ENCODE results near the gene CCDC171. TPM values are rescaled to one million over a fixed set of nuclear protein-coding genes. Genes with fewer than 3 reads are reported as not detected.
A peak's percentile ranks its signal among the peaks of the same experiment; 100 is the strongest.
"Not testable (repeated sequence)": the region's sequence is repeated elsewhere in the genome, so short reads cannot be mapped to it uniquely, and the experiment has no call there.

The CCDC171 gene
- total and polyA plus RNA-seq, 5 donors = 0.61 to 3.4 (median 2.6) TPM

DNA sequence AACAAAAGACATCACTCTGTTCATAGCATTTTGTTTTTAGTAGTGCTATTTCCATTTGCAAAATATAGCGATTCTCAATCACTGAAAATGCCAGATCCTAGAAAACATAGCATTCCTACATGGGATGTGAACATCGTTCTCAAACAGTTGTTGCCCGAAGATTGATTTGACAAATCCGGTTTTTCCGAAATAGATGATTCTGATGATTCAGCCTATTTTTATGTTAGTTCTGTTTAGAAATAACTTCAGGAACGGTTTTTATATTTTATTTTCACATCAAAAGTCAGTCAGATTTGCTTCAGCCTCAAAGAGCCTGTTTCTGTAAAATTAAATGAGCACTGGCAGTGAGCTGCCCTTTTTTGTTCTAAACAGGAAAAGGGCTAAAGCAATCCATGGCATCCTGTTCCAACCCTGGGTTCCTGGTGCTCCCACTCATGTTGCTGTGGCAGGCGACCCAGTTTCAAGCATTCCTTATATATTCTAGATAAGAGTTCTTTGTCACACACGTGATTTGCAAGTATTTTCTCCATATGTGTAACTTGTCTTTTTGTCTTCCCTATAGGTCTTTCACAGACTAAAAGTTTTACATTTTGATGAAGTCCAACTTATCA lies 27.9 kb upstream of the CCDC171 start:
- no peaks in the 10 kb centered on the region for H3K27me3 ChIP-seq (ENCODE audit: control insufficient read depth, insufficient read depth)
- no peak overlapping the region for H3K27ac ChIP-seq (ENCODE audit: low read length)
- DNase-seq (no peak), ATAC-seq (no peak)
- intact Hi-C loops (cut with DNase I) = no loop called here
- no peaks in the 10 kb centered on the region for H3K4me1 ChIP-seq (ENCODE audit: control insufficient read depth, insufficient read depth, low read length)
- WGBS = 62% methylated on average over 8 of the region's 8 CpGs
- no peaks in the 10 kb centered on the region for H3K9me3 ChIP-seq (ENCODE audit: control insufficient read depth, low read length)
- H3K4me3 ChIP-seq (ENCODE audit: low read length) = no peak overlapping the region

DNA sequence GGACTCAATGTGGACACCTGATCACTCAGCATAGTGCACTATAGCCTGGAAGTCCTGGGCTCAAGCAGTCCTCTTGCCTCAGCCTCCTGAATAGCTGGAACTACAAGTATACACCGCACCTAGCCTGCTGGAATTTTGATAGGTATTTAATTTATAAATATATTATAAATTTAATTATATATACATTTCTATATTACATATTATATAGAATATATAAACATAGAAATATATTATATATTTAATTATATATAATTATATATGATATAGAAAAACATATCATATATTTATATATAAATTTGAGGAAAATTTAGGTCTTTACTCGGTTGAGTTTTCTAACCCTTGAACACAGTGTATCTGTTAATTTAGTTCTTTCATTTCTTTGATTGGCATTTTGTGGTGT lies 26.9 kb upstream of the CCDC171 start:
- Histone ChIP-seq H3K27me3 (ENCODE audit: control insufficient read depth, insufficient read depth) (no peaks in the 10 kb centered on the region), H3K27ac (ENCODE audit: low read length) (no peak overlapping the region), H3K9me3 (ENCODE audit: control insufficient read depth, low read length) (no peaks in the 10 kb centered on the region), H3K4me3 (ENCODE audit: low read length) (no peak overlapping the region), H3K4me1 (ENCODE audit: control insufficient read depth, insufficient read depth, low read length) (no peaks in the 10 kb centered on the region)
- intact Hi-C loops (cut with DNase I) = no loop called here
- 96% methylated on average over 2 of the region's 2 CpGs for WGBS
- ATAC-seq (no peak), DNase-seq (no peak)

DNA sequence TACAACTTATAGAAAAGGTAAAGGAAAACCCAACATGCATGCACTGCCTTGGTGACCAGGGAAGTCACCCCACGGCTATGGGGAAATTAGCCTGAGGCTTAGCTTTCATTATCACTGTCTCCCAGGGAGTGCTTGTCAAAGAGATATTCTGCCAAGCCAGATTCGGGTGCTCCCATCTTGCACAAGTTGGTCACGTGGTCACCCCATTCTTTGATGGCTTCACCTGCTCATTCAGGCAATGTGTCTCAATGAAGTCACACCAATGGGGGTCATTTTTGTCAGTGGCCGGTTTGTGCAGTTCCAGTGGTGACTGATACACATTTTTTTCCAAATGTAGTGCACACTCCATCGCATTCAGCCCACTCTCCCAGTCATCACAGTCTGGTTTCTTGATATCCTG lies 25.8 kb upstream of the CCDC171 start:
- DNase-seq; H3K9me3 ChIP-seq (ENCODE audit: control insufficient read depth, low read length); H3K27ac ChIP-seq (ENCODE audit: low read length); H3K4me3 ChIP-seq (ENCODE audit: low read length); H3K27me3 ChIP-seq (ENCODE audit: control insufficient read depth, insufficient read depth); intact Hi-C loops (cut with DNase I); H3K4me1 ChIP-seq (ENCODE audit: control insufficient read depth, insufficient read depth, low read length); ATAC-seq: not testable (repeated sequence)
- 93% methylated on average over 5 of the region's 5 CpGs for WGBS

DNA sequence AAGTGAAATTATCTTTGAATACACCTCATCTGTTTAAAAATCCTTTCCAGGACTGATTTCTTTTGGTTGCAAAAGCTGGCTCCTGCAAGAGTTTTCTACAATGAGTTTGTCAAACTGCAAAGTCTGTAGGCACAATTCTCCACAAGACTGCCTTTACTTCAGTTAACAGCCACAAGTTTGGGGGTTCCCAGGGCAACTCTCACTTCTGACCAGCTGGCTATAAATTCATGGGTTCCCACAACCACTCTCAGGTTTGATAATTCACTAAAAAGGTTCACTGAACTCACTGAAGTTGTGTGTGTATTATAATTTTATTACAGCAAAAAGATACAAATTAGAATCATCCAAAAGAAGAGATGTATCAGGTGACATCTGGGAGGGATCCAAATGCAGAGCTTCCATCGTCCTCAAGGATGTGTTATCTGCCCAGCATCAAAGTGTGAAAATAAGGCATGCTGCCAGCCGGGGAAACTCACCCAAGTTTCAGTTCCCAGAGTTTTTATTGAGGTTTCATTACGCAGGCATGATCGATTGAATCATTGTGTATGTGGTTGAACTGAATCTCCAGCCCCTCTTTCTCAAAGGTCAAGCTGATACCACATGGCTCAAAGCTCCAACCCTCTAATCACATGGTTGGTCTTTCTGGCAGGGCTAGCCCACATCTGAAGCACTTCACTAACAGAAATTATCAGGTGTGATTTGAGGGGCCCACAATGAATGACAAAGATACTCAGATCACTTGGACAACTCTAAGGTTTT lies 23.1 kb upstream of the CCDC171 start:
- Histone ChIP-seq H3K4me3 (ENCODE audit: low read length) (no peak overlapping the region), H3K9me3 (ENCODE audit: control insufficient read depth, low read length) (no peaks in the 10 kb centered on the region), H3K27ac (ENCODE audit: low read length) (no peak overlapping the region), H3K4me1 (ENCODE audit: control insufficient read depth, insufficient read depth, low read length) (no peaks in the 10 kb centered on the region), H3K27me3 (ENCODE audit: control insufficient read depth, insufficient read depth) (no peaks in the 10 kb centered on the region)
- ATAC-seq = no peak
- intact Hi-C loops (cut with DNase I) = no loop called here
- 59% methylated on average over 4 of the region's 4 CpGs for WGBS
- no peak for DNase-seq

DNA sequence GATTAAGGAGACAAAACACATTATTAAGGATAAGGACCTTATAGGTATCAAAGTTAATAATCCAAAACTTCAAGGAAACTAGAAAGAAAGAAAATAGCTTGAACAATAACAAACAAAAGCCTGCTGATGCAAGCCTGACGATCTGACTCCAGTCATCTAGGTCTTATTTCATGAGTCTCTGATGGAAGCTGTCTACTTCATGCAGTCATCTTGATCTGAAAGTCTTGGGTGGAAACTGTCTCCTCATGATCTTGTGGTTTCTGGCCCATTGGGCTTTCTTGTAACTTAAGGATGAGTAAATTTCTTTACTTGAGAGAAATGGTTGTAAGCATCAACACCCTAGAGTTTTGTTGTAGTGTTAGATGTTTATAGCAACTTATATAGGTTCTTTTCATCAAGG lies 21.5 kb upstream of the CCDC171 start:
- no peak overlapping the region for H3K4me3 ChIP-seq (ENCODE audit: low read length)
- intact Hi-C loops (cut with DNase I) = no loop called here
- no peak for ATAC-seq
- no peaks in the 10 kb centered on the region for H3K27me3 ChIP-seq (ENCODE audit: control insufficient read depth, insufficient read depth)
- H3K27ac ChIP-seq (ENCODE audit: low read length) = no peak overlapping the region
- no peaks in the 10 kb centered on the region for H3K4me1 ChIP-seq (ENCODE audit: control insufficient read depth, insufficient read depth, low read length)
- no peaks in the 10 kb centered on the region for H3K9me3 ChIP-seq (ENCODE audit: control insufficient read depth, low read length)
- 61% methylated on average over 1 of the region's 1 CpG for WGBS
- no peak for DNase-seq

DNA sequence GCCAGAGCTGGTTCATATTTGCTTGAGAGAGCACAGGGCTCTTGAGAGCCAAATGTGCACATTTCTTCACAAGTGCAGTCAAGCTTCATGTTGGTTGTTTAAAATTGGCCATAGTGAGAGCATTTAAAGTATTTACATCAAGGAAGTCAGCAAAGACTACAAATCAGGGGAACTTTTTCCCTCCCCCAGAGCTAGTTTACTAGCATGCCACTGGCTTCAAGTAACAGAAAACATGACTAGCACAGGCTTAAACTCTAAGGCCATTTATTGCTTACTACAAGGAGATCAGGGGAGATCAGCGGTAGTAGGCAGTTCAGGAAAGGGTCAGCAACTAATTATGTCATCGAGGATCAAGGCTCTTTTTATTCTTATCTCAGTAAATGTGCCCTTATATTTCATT lies 11.0 kb upstream of the CCDC171 start:
- Histone ChIP-seq H3K4me3 (ENCODE audit: low read length) (no peak overlapping the region), H3K4me1 (ENCODE audit: control insufficient read depth, insufficient read depth, low read length) (no peaks in the 10 kb centered on the region), H3K27me3 (ENCODE audit: control insufficient read depth, insufficient read depth) (no peaks in the 10 kb centered on the region), H3K9me3 (ENCODE audit: control insufficient read depth, low read length) (no peaks in the 10 kb centered on the region), H3K27ac (ENCODE audit: low read length) (no peak overlapping the region)
- DNase-seq (no peak), ATAC-seq (no peak)
- 43% methylated on average over 2 of the region's 2 CpGs for WGBS
- intact Hi-C loops (cut with DNase I) = no loop called here

DNA sequence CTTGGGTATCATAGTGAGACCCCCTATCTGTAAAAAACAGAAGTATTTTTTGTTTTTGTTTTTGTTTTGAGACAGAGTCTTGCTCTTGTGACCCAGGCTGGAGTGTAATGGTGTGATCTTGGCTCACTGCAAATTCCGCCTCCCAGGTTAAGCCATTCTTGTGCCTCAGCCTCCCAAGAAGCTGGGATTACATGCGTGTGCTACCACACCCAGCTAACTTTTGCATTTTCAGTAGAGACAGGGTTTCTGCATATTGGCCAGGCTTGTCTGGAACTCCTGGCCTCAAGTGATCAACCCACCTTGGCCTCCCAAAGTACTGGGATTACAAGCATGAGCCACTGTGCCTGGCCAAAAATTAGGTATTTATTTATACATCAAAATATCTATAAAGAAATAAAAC lies 10.2 kb upstream of the CCDC171 start:
- H3K4me1 ChIP-seq (ENCODE audit: control insufficient read depth, insufficient read depth, low read length) = no peaks in the 10 kb centered on the region
- H3K9me3 ChIP-seq (ENCODE audit: control insufficient read depth, low read length) = no peaks in the 10 kb centered on the region
- 94% methylated on average over 2 of the region's 2 CpGs for WGBS
- no peak overlapping the region for H3K27ac ChIP-seq (ENCODE audit: low read length)
- H3K27me3 ChIP-seq (ENCODE audit: control insufficient read depth, insufficient read depth) = no peaks in the 10 kb centered on the region
- DNase-seq = no peak
- intact Hi-C loops (cut with DNase I) = no loop called here
- no peak for ATAC-seq
- no peak overlapping the region for H3K4me3 ChIP-seq (ENCODE audit: low read length)

DNA sequence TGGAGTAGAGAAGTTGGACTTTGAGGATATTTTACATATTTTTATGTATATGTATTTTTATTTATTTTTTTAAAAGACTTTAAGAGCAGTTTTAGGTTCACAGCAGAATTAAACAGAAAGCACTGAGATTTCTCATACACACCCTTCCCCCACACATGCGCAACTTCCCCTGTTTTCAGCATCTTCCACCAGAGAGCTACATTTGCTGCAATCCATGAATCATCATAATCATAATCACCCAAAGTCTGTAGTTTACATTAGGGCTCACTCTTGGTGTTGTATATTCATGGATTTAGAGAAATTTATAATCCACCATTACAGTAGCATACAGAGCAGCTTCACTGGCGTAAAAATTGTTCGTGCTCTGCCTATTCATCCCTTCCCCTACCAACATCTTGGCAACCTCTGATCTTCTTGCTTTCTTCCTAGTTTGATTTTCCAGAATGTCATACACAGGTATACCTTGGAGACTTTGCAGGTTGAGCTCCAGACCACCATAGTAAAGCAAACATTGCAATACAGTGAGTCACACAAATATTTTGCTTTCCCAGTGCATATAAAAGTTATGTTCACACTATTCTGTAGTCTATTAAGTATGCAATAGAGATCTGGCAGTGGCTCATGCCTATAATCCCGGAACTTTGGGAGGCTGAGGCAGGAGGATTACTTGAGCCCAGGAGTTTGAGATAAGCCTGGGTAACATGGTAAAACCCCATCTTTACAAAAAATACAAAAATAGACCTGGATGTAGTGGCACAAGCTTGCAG lies 9.6 kb upstream of the CCDC171 start:
- ATAC-seq (no peak), DNase-seq (no peak)
- Histone ChIP-seq H3K4me3 (ENCODE audit: low read length) (no peak overlapping the region), H3K4me1 (ENCODE audit: control insufficient read depth, insufficient read depth, low read length) (no peaks in the 10 kb centered on the region), H3K9me3 (ENCODE audit: control insufficient read depth, low read length) (no peaks in the 10 kb centered on the region), H3K27ac (ENCODE audit: low read length) (no peak overlapping the region), H3K27me3 (ENCODE audit: control insufficient read depth, insufficient read depth) (no peaks in the 10 kb centered on the region)
- 89% methylated on average over 4 of the region's 4 CpGs for WGBS
- intact Hi-C loops (cut with DNase I) = no loop called here

DNA sequence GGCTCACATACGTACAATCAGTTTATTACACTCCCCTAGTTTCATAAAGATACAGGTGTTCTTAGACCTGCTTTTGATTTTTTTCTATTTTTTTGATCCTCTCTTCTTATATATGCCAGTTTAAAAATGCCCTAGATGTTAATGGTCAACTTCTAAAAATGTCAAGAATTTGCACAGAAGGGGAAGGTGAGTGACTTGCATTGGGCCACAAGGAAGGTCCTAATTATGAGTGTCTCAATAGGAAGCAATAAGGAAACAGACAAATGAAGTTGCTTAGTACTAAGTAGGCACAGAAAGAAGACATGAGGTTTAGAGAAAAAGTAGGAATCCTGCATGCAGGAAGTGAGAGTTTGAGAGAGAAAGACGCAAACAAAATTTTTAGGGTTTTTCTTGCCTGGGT lies 3.2 kb upstream of the CCDC171 start:
- 93% methylated on average over 2 of the region's 2 CpGs for WGBS
- no peak overlapping the region for H3K4me3 ChIP-seq (ENCODE audit: low read length)
- no peaks in the 10 kb centered on the region for H3K9me3 ChIP-seq (ENCODE audit: control insufficient read depth, low read length)
- intact Hi-C loops (cut with DNase I) = no loop called here
- no peak overlapping the region for H3K27ac ChIP-seq (ENCODE audit: low read length)
- no peaks in the 10 kb centered on the region for H3K4me1 ChIP-seq (ENCODE audit: control insufficient read depth, insufficient read depth, low read length)
- H3K27me3 ChIP-seq (ENCODE audit: control insufficient read depth, insufficient read depth) = no peaks in the 10 kb centered on the region
- DNase-seq (no peak), ATAC-seq (no peak)

DNA sequence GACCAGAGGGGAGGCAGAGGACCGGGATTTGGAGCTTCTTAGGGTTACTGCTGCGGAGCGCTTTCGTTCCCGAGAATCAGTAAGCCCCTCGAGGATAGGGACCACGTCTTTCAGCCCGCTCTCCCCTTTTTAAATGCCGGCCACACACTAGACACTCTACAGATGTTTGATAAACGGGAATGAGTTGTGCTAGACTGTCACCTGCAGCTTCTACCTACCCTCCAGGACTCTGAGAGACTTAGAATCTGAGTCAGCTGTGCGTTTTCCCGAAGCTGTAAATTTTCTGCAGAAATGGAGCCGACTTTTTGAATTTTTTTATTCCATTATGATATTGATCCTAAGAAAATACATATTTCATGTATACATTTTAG lies 670 bp downstream of the CCDC171 start:
- no peak for DNase-seq
- peak overlapping the region; percentile 77 for H3K4me3 ChIP-seq (ENCODE audit: low read length)
- H3K27me3 ChIP-seq (ENCODE audit: control insufficient read depth, insufficient read depth) = no peaks in the 10 kb centered on the region
- no peaks in the 10 kb centered on the region for H3K9me3 ChIP-seq (ENCODE audit: control insufficient read depth, low read length)
- intact Hi-C loops (cut with DNase I) = no loop called here
- WGBS = 1% methylated on average over 13 of the region's 13 CpGs
- ATAC-seq = no peak
- no peak overlapping the region for H3K27ac ChIP-seq (ENCODE audit: low read length)
- no peaks in the 10 kb centered on the region for H3K4me1 ChIP-seq (ENCODE audit: control insufficient read depth, insufficient read depth, low read length)

DNA sequence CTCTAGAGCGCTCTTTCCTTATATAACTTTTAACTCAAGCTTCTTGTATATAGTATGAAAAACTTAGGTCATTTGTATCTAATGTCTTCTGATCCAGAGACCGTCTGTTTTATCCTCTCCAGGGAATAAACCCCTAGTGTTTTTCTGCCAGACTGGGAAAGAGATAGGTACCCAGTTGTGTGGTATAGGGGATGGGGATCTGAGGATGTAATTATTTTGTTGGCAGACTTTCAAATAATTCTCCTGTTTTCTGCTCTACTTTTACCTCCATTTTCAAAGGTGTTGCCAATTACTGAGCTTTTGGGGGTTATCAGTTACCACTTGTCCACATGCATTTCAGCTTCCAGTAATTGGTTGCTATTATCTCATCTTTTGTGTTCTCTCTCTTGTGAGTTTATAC lies 17.9 kb downstream of the CCDC171 start:
- intact Hi-C loops (cut with DNase I) = no loop called here
- no peaks in the 10 kb centered on the region for H3K27me3 ChIP-seq (ENCODE audit: control insufficient read depth, insufficient read depth)
- WGBS = 81% methylated on average over 2 of the region's 2 CpGs
- H3K27ac ChIP-seq (ENCODE audit: low read length) = no peak overlapping the region
- no peaks in the 10 kb centered on the region for H3K9me3 ChIP-seq (ENCODE audit: control insufficient read depth, low read length)
- DNase-seq (no peak), ATAC-seq (no peak)
- H3K4me3 ChIP-seq (ENCODE audit: low read length) = no peak overlapping the region
- H3K4me1 ChIP-seq (ENCODE audit: control insufficient read depth, insufficient read depth, low read length) = no peaks in the 10 kb centered on the region

Measured in right cardiac atrium (tissue), 5 donors.